Measurements from ENCODE around the gene FAM81A. TPM values are rescaled to one million over a fixed set of nuclear protein-coding genes. Genes with fewer than 3 reads are reported as not detected.

FAM81A gene
- total RNA-seq = 0.26 and 0.33 TPM in 2 replicates
- polyA plus RNA-seq = 0.09 and 0.24 TPM in 2 replicates
- 0.06 TPM in 2 replicates for polyA plus RNA-seq (2012)
- 0.47 TPM in 1 of 2 replicates, not detected in the other for polyA minus RNA-seq (ENCODE audit: low replicate concordance)

GRCh38 chr15:59437817-59438624 lies at the start of gene FAM81A:
Gene FAM81A (plus strand): TSS chr15:59438186. CDS start chr15:59458627, 20,441 bp downstream.
- TF ChIP-seq CTCF (conservative IDR thresholded peaks at IDR 0.05 in 1 of 2, IDR thresholded peaks at IDR 0.05 in 1 of 2; ENCODE audit: low read depth in 1 of 2, low read length in 2 of 2) (no peak), EZH2 (IDR thresholded peaks at IDR 0.05; ENCODE audit: low read length, missing control alignments) (no peak)
- no peaks in the 10 kb centered on the region for H3K79me2 ChIP-seq (ENCODE audit: control insufficient read depth, insufficient read depth, low read length)
- DNase-seq (ENCODE audit: low read depth in 2 of 2) = peak; percentile 72 to 77
- H3K27ac ChIP-seq (ENCODE audit: insufficient read depth, low read length) = no peak within 1 kb of the TSS
- peaks cover 17% of the 10 kb centered on the region for H3K27me3 ChIP-seq (ENCODE audit: control insufficient read depth, insufficient read depth, low read length)
- peak within 1 kb of the TSS; percentile 38 for H2AFZ ChIP-seq (ENCODE audit: low read length)
- H3K4me3 ChIP-seq (replicated peaks in 1 of 4; ENCODE audit: control extremely low read depth in 1 of 4, insufficient read depth in 1 of 4, low read depth in 3 of 4, low read length in 4 of 4) = peak within 1 kb of the TSS; percentile 27 to 58 (median 42)
- no peaks in the 10 kb centered on the region for H3K9me3 ChIP-seq (ENCODE audit: control insufficient read depth, insufficient read depth, low read depth, low read length)
- peaks cover 3% of the 10 kb centered on the region for H3K4me1 ChIP-seq (ENCODE audit: control insufficient read depth, extremely low read depth, insufficient read depth, low read length)
- H3K36me3 ChIP-seq (ENCODE audit: control insufficient read depth, insufficient read depth, low read length) = no peaks in the 10 kb centered on the region
- peak within 1 kb of the TSS; percentile 84 for H3K4me2 ChIP-seq (ENCODE audit: extremely low read depth, insufficient read depth, low read length)
- H3K9ac ChIP-seq (ENCODE audit: insufficient read depth, low read length) = no peak within 1 kb of the TSS
- no peaks in the 10 kb centered on the region for H4K20me1 ChIP-seq (ENCODE audit: control insufficient read depth, extremely low read depth, insufficient read depth, low read length)

GRCh38 chr15:59388670-59389069 lies 49.3 kb upstream of the FAM81A start:
- peak; percentile 44 to 74 for DNase-seq (ENCODE audit: low read depth in 2 of 2)
- no peak for TF ChIP-seq EZH2 (IDR thresholded peaks at IDR 0.05; ENCODE audit: low read length, missing control alignments)
- no peak for TF ChIP-seq CTCF (conservative IDR thresholded peaks at IDR 0.05 in 1 of 2, IDR thresholded peaks at IDR 0.05 in 1 of 2; ENCODE audit: low read depth in 1 of 2, low read length in 2 of 2)
- no peaks in the 10 kb centered on the region for H3K79me2 ChIP-seq (ENCODE audit: control insufficient read depth, insufficient read depth, low read length)
- H3K4me2 ChIP-seq (ENCODE audit: extremely low read depth, insufficient read depth, low read length) = no peak overlapping the region
- no peaks in the 10 kb centered on the region for H4K20me1 ChIP-seq (ENCODE audit: control insufficient read depth, extremely low read depth, insufficient read depth, low read length)
- H3K27ac ChIP-seq (ENCODE audit: insufficient read depth, low read length) = no peak overlapping the region
- H3K9me3 ChIP-seq (ENCODE audit: control insufficient read depth, insufficient read depth, low read depth, low read length) = no peaks in the 10 kb centered on the region
- no peak overlapping the region for H3K4me3 ChIP-seq (replicated peaks in 1 of 4; ENCODE audit: control extremely low read depth in 1 of 4, insufficient read depth in 1 of 4, low read depth in 3 of 4, low read length in 4 of 4)
- H3K9ac ChIP-seq (ENCODE audit: insufficient read depth, low read length) = no peak overlapping the region
- H2AFZ ChIP-seq (ENCODE audit: low read length) = no peak overlapping the region
- H3K36me3 ChIP-seq (ENCODE audit: control insufficient read depth, insufficient read depth, low read length) = no peaks in the 10 kb centered on the region
- H3K4me1 ChIP-seq (ENCODE audit: control insufficient read depth, extremely low read depth, insufficient read depth, low read length) = no peaks in the 10 kb centered on the region
- no peaks in the 10 kb centered on the region for H3K27me3 ChIP-seq (ENCODE audit: control insufficient read depth, insufficient read depth, low read length)

- H3K27ac ChIP-seq (ENCODE audit: insufficient read depth, low read length) = no peak overlapping the region
- no peaks in the 10 kb centered on the region for H3K9me3 ChIP-seq (ENCODE audit: control insufficient read depth, insufficient read depth, low read depth, low read length)
- no peak for DNase-seq (ENCODE audit: low read depth in 2 of 2)
- no peaks in the 10 kb centered on the region for H3K4me1 ChIP-seq (ENCODE audit: control insufficient read depth, extremely low read depth, insufficient read depth, low read length)
- no peaks in the 10 kb centered on the region for H4K20me1 ChIP-seq (ENCODE audit: control insufficient read depth, extremely low read depth, insufficient read depth, low read length)
- no peak overlapping the region for H3K4me2 ChIP-seq (ENCODE audit: extremely low read depth, insufficient read depth, low read length)
- H2AFZ ChIP-seq (ENCODE audit: low read length) = no peak overlapping the region
- no peaks in the 10 kb centered on the region for H3K27me3 ChIP-seq (ENCODE audit: control insufficient read depth, insufficient read depth, low read length)
- no peak overlapping the region for H3K4me3 ChIP-seq (replicated peaks in 1 of 4; ENCODE audit: control extremely low read depth in 1 of 4, insufficient read depth in 1 of 4, low read depth in 3 of 4, low read length in 4 of 4)
- TF ChIP-seq CTCF (conservative IDR thresholded peaks at IDR 0.05 in 1 of 2, IDR thresholded peaks at IDR 0.05 in 1 of 2; ENCODE audit: low read depth in 1 of 2, low read length in 2 of 2) (no peak), EZH2 (IDR thresholded peaks at IDR 0.05; ENCODE audit: low read length, missing control alignments) (no peak)
- no peaks in the 10 kb centered on the region for H3K79me2 ChIP-seq (ENCODE audit: control insufficient read depth, insufficient read depth, low read length)
- no peaks in the 10 kb centered on the region for H3K36me3 ChIP-seq (ENCODE audit: control insufficient read depth, insufficient read depth, low read length)
- no peak overlapping the region for H3K9ac ChIP-seq (ENCODE audit: insufficient read depth, low read length)
These were observed 45.7 kb upstream of the FAM81A start for GRCh38 chr15:59392299-59392698.
